Medulla oblongata (tissue), 1 donor: ENCODE data around the gene RUNX2.

ENCODE experiments used
- DNase-seq: peaks from one replicate; pipeline ENCODE4 v3.0.0-alpha.2; 2015; ENCODE audit errors: extremely low spot score

RUNX2 gene

GRCh38 chr6:45677381-45678284, 349.5 kb downstream of the RUNX2 start:
- peak; percentile 82 for DNase-seq

GRCh38 chr6:45678285-45678607, 350.1 kb downstream of the RUNX2 start:
- DNase-seq = peak; percentile 22

GRCh38 chr6:45679163-45679562, 351.0 kb downstream of the RUNX2 start:
- no peak for DNase-seq

GRCh38 chr6:45679631-45680030, 351.5 kb downstream of the RUNX2 start:
- DNase-seq = no peak

DNA sequence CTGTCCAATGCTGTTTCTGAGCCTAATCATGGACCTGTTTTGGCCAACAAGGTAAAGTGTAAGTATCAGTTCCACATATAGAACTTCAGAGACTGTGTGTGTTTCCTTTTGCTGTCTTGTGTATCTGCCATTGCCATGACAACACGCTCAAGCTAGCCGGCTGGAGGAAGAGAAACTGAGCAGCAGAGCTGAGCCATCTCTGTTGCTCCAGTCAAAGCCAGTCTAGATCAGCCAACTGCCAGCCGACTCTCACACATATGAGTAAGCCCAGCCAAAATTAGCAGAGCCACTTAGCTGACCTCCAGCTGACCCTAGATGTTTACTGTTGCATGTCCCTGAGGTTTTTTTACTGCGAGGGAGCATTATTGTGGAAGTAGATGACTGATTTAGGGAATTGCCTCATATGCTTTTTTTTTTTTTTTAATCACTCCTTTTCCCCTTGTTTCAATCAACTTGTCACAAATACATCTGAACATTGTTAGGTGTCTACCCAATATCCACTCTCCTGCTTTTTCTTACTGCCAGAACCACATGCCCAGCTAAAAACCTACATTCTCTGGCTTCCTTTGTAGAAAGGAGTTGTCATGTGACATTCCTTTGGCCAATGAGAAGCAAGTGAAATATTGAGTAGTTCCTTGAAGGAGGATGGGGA, 353.9 kb downstream of the RUNX2 start:
- no peak for DNase-seq

GRCh38 chr6:45684476-45684875, 356.3 kb downstream of the RUNX2 start:
- no peak for DNase-seq

DNA sequence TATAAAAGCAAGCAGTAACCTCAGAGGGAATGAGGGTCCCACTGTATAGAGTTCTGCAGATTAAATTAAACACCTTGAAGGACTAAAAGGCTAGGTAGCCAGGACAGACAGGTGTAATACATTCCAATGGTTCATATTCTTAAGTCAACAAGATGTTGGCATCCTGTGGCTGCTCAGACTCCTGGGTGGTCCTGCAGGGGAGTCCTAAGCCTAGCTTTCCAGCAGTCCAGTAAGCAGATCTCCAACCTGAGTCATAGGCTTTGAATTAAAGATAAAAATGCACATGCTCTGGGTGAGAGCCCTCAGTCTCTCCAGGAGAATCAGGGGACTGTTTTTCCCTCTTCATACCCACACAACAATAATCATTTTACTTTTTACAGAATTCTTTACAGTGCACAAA, 356.9 kb downstream of the RUNX2 start:
- no peak for DNase-seq

DNA sequence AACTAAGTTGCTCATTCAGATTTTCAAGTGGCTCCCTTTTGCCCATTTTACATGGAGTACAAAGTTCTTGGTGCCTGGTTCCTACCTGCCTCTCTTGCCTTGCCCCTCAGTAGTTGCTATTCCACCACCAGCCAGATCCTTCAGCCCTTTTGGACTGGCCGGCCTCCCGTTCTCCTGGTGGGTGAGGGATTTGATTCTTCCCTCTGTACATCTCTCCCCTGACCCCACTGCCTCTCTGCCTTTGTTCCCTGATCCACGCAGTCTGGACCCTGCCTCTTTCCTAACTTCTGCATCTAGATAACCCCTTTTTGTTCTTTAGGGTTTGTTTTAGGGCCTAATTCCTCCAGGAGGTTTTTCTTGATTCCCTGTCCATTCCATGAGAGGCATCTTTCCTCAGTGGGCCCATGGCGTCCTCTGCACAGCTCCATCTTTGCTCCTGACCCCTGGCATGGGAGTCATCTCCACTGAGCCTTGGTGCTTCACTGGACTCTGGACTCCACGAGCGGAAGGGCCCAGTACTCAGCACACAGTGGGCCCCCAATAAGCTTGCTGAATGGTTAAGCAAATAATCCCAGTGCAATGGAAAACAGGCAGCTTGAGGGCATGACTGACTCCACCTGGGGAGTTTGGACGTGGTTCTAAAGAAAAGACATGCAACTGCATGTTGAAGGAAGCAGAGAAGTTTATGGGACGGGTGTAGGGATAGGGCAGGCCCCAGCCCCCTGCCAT, 358.9 kb downstream of the RUNX2 start:
- no peak for DNase-seq

GRCh38 chr6:45687570-45687969, 359.4 kb downstream of the RUNX2 start:
- DNase-seq = no peak

DNA sequence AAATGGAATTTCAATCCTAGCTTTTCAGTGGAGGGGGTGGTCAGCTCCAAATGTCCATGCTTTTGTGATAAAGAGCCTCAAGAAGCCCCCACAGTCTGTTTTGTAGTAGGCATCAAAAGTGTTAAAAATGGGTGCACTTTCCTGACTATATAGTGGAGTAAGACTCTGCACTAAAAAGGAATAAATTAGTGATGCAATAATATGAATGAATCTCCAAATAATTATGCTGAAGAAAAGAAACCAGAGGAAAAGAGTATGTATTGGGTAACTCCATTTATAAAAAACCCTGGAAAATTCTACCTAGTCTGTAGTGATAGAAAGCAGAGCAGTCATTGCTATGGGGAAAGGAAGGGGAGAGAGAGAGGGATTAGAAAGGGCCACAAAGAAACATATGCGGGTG, 360.1 kb downstream of the RUNX2 start:
- no peak for DNase-seq

GRCh38 chr6:45689926-45690615, 361.9 kb downstream of the RUNX2 start:
- DNase-seq = no peak

DNA sequence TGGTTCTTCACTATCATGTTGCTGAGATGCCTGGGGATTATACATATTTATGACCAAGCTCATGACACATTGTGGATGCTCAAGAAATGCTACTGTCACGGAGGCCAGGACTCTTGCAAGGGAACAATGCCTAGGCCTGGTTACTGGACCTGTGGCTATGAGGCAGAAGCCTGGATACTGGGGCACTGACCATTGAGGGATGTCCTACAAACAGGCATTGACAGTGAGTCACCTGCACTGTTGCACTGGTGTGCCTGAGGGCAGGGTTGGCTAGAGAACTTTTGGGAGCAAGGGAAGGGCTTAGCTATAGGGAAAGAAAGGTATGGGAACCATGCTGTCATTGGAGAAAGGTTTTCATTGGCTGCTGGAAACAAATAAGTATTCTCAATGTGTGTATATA, 362.7 kb downstream of the RUNX2 start:
- DNase-seq = no peak

GRCh38 chr6:45691426-45691825, 363.3 kb downstream of the RUNX2 start:
- no peak for DNase-seq

- no peak for DNase-seq
Observed at GRCh38 chr6:45692021-45692420, 363.9 kb downstream of the RUNX2 start.

- DNase-seq = no peak
Observed at GRCh38 chr6:45696738-45697137, 368.6 kb downstream of the RUNX2 start.

- DNase-seq = no peak
Observed at GRCh38 chr6:45697605-45698004, 369.5 kb downstream of the RUNX2 start.

- no peak for DNase-seq
Observed at GRCh38 chr6:45698046-45698445, 369.9 kb downstream of the RUNX2 start.

- no peak for DNase-seq
Observed at GRCh38 chr6:45699663-45700062, 371.5 kb downstream of the RUNX2 start.

- no peak for DNase-seq
Observed at GRCh38 chr6:45702849-45703739, 375.0 kb downstream of the RUNX2 start.

DNA sequence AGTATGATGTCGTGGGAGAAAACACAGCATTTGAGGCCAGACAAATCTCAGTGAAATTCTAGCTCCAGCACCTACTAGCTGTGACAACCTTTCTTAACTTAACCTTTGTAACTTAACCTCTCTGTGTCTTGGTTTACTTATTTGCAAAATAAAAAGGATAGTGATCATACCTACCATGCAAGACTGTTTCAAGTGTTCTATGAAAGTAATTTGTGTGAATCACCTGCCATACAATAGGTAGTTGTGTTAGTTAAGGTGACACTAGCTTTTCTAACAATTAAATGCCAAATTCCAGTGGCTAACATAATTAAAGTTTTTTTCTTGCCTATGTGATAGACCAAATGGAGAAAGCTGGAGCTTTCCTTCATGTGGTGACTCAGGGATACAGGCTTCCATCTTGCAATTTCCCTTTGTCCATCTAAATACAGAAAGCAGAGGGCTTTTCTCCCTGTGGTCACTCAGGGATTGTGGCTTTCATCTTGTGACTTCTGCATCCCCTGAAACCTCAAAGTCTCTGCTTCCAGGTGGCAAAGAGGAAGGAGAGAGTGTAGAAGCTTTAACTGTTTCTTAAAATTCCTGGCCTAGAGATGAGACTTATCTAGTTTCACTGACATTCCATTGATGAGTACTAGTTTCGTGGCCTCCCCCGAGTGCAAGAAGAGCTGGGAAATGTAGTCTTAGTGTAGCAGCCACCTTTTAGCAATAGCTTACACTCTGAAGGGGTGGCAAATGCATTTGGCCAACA, 376.1 kb downstream of the RUNX2 start:
- DNase-seq = no peak
